ENCODE measurements around the gene JPT1. TPM values are rescaled to one million over a fixed set of nuclear protein-coding genes. Genes with fewer than 3 reads are reported as not detected.
"Not testable (repeated sequence)": the region's sequence is repeated elsewhere in the genome, so short reads cannot be mapped to it uniquely, and the experiment has no call there.

JPT1 gene
- total and polyA plus RNA-seq, 2 experiments from 2014 or later = 136 to 209 TPM

- H3K4me1 ChIP-seq (ENCODE audit: low read depth) = no peaks in the 10 kb centered on the region
- no peak for TF ChIP-seq CTCF (IDR thresholded peaks at IDR 0.05; ENCODE audit: low read depth, low read length)
- peaks cover 62% of the 10 kb centered on the region for H3K36me3 ChIP-seq
- no peak overlapping the region for H3K27ac ChIP-seq
- no peaks in the 10 kb centered on the region for H3K27me3 ChIP-seq
- H3K4me3 ChIP-seq = no peak overlapping the region
- DNase-seq (ENCODE audit: low read depth in 1 of 2, low spot score in 1 of 2) = no peak
- no peaks in the 10 kb centered on the region for H3K9me3 ChIP-seq (ENCODE audit: low read depth)
Measured at GRCh38 chr17:75144816-75145512, 9.3 kb downstream of the JPT1 start.

- no peak overlapping the region for H3K4me3 ChIP-seq
- DNase-seq (ENCODE audit: low read depth in 1 of 2, low spot score in 1 of 2) = no peak
- peaks cover 55% of the 10 kb centered on the region for H3K36me3 ChIP-seq
- no peaks in the 10 kb centered on the region for H3K9me3 ChIP-seq (ENCODE audit: low read depth)
- no peaks in the 10 kb centered on the region for H3K27me3 ChIP-seq
- H3K27ac ChIP-seq = no peak overlapping the region
- TF ChIP-seq CTCF (IDR thresholded peaks at IDR 0.05; ENCODE audit: low read depth, low read length) = no peak
- H3K4me1 ChIP-seq (ENCODE audit: low read depth) = no peaks in the 10 kb centered on the region
Measured at GRCh38 chr17:75142236-75142971, 11.9 kb downstream of the JPT1 start.

GRCh38 chr17:75138519-75138918 is 15.8 kb downstream of the JPT1 start:
- TF ChIP-seq CTCF (IDR thresholded peaks at IDR 0.05; ENCODE audit: low read depth, low read length) = no peak

GRCh38 chr17:75137762-75138161 is 16.6 kb downstream of the JPT1 start:
- H3K4me3 ChIP-seq; DNase-seq (ENCODE audit: low read depth in 1 of 2, low spot score in 1 of 2): not testable (repeated sequence)
- peaks cover 22% of the 10 kb centered on the region for H3K36me3 ChIP-seq

More at GRCh38 chr17:75138519-75138918, 15.8 kb downstream of the JPT1 start:
- DNase-seq (ENCODE audit: low read depth in 1 of 2, low spot score in 1 of 2) = no peak
- Histone ChIP-seq H3K4me1 (ENCODE audit: low read depth) (no peaks in the 10 kb centered on the region), H3K9me3 (ENCODE audit: low read depth) (no peaks in the 10 kb centered on the region), H3K27me3 (no peaks in the 10 kb centered on the region), H3K4me3 (no peak overlapping the region), H3K27ac (no peak overlapping the region), H3K36me3 (peaks cover 22% of the 10 kb centered on the region)

GRCh38 chr17:75135946-75136345 is 18.4 kb downstream of the JPT1 start:
- Histone ChIP-seq H3K36me3 (peaks cover 11% of the 10 kb centered on the region), H3K27ac (peak overlapping the region; percentile 58)

More at GRCh38 chr17:75137762-75138161, 16.6 kb downstream of the JPT1 start:
- H3K27me3 ChIP-seq; H3K4me1 ChIP-seq (ENCODE audit: low read depth); H3K27ac ChIP-seq; H3K9me3 ChIP-seq (ENCODE audit: low read depth): not testable (repeated sequence)

More at GRCh38 chr17:75135946-75136345, 18.4 kb downstream of the JPT1 start:
- Histone ChIP-seq H3K4me3 (no peak overlapping the region), H3K9me3 (ENCODE audit: low read depth) (no peaks in the 10 kb centered on the region), H3K27me3 (no peaks in the 10 kb centered on the region), H3K4me1 (ENCODE audit: low read depth) (no peaks in the 10 kb centered on the region)
- no peak for DNase-seq (ENCODE audit: low read depth in 1 of 2, low spot score in 1 of 2)
- TF ChIP-seq CTCF (IDR thresholded peaks at IDR 0.05; ENCODE audit: low read depth, low read length) = no peak
